ENCODE results near the gene CNTRL.
A peak's percentile ranks its signal among the peaks of the same experiment; 100 is the strongest.
"Not testable (repeated sequence)": the region's sequence is repeated elsewhere in the genome, so short reads cannot be mapped to it uniquely, and the experiment has no call there.

The CNTRL gene

DNA sequence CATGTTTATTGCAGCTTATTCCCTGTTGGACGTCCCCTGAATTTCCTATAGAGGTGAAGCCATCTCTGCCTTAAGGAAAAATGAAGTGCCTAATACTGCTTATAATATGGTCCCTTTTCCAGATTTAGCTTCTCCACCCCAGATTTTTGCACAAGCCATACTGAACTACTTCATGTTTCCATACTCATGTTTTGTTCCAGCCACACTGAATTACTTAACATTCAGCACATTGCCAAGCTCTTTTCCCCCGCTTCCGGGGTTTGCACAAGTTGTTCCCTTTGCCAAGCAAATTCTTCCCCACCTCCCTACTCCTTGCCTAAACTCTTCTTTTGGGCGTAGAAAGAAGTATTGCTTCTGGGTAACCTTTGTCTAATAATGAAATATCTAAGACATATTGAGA lies 1.7 kb upstream of the CNTRL start:
- peak; percentile 25 for DNase-seq

DNA sequence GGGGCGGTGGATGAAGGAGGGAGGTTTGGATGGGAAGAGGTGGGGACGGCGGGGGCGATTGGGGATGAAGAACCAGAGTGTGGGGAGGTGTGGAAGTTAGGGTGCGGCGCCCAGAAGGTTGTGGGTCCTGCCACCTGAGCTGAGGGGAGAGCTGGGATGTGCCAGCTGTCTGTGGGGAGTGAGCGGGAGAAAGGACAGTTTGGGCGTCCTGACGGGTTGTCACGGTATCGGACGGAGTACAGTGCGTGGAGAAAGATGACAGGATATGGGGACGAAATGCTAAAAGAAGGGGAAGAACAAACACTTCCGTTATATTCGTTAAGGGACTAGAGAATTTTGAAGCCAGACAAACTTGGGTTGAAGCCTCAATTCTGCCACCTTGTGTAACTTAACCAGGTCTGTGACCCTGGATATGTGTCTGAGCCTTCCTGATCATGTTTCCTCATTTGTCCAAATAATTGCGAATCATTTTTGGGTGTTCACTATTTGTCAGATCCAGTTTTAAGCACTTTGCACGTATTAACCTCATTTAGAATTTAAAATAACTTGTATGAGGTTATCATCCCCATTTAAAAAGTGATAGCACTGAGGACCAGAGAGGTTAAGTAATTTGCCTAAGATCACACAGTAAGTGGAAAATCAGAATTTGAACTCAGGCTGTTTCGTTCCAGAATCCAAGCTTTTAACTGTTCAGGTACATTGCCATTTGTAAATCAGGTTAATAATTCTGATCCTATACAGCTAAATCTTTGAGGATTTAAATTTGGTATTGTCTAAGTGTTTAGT lies 689 bp downstream of the CNTRL start:
- DNase-seq, result peak; percentile 58

DNA sequence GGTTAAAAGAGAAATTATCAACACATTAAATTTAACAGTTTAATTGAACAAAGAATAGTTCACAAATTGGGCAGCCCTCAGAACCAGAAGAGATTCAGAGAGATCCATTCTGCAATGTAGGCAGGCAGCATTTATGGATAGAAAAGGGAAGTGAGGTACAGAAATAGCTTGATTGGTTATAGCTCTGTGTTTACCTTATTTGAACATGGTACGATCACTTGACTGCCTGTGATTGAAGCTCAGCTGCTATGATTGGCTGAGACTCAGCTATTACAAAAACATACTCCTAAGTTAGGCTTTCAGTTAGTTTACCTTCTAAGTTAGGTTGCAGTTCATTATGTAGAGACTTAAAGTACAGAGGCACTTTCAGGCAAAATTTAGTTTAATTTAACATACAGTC lies 7.3 kb downstream of the CNTRL start:
- no peak for DNase-seq

DNA sequence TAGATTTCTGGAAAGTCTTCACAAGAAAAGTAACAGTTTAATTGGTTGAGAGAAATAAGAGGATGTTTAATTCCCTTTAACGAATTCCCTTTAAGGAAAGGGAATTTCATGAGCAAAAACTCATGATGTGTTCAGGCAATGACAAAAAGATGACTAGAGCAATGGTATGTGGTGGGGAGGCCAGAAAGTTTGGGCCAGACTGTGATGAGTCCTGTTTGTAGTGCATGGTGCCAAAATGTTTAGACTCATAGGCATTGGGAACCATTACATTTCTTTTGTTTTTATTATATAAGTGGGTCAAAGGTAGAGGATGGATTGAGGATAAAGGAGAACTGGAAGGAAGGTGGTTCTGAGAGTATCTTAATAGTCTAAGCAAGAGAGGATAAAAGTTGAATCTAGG lies 10.9 kb downstream of the CNTRL start:
- DNase-seq, result no peak

DNA sequence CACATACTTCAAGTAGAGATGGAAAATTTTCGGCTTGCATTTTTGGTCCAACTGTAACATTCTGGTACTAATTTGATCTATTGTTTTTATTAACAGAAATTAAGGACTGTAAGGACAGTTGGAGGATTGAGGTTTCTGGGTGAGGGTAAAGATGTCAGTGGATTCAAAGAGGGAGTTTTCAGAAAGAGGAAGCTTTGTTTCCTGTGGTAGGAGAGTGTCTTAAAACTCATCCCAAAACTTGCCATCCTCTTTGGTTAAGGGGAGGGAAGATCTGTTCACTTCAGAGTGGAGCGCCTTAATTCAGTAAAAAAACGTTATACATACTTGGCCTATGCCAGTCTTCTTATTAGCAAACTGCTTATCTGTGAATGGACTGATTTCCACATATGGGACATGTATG lies 13.8 kb downstream of the CNTRL start:
- DNase-seq, result no peak

DNA sequence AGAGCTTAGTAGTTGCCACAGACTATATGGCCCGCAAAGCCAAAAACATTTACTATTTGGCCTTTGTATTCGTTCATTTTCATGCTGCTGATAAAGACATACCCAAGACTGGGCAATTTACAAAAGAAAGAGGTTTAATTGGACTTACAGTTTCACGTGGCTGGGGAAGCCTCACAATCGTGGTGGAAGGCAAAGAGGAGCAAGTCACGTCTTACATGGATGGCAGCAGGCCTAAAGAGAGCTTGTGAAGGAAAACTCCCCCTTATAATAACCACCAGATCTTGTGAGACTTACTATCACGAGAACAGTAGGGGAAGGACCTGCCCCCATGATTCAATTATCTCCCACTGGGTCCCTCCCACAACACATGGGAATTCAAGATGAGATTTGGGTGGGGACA lies 16.0 kb downstream of the CNTRL start:
- not testable (repeated sequence) for DNase-seq

DNA sequence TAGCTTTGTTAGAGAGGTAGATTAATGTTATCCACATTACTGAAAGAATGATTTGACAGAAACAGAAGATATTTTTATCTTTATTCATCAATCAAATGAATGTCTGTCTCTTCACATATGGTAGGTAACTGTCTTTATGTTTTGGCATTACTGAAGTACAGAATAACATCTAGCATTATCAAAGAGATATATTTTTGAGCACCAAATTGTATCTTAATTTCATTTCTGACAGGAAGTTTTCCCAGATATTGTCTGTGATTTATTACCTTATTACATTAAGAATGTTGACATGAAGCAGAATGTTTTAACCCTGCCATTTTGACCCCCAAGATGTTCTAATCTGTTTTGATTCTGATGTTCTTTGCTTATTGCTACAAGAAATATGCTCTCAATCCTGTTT lies 20.3 kb downstream of the CNTRL start:
- no peak for DNase-seq

DNA sequence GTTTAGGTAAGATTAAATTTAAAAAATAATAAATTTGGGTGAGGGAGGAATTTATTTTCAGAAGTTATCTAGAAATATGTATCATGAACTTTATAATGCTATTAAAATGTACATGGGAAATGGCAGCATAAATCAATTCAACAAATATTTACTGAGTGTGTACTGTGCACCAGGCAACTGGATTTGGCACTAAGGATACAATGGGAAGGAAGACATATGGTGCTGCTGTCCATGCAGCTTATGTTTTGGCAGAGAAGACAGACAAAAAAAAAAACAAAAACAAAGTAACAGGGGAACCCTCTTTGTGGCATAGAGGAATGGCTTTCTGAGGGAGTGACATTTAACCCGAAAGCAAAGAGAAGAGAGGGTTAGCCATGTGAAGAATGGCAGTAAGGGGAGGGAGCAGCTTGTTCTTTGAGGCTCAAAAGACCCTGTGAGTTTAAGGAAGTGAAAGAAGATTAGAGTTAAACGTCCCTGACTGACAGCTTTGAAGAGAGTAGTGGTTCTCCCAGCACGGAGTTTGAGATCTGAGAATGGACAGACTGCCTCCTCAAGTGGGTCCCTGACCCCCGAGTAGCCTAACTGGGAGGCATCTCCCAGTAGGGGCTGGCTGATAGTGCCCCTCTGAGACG lies 23.9 kb downstream of the CNTRL start:
- no peak for DNase-seq

DNA sequence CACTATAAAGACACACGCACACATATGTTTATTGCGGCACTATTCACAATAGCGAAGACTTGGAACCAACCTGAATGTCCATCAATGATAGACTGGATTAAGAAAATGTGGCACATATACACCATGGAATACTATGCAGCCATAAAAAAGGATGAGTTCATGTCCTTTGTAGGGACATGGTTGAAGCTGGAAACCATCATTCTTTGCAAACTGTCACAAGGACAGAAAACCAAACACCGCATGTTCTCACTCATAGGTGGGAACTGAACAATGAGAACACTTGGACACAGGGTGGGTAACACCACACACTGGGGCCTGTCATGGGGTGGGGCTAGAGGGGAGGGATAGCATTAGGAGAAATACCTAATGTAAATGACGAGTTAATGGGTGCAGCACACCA lies 29.3 kb downstream of the CNTRL start:
- DNase-seq, result not testable (repeated sequence)

DNA sequence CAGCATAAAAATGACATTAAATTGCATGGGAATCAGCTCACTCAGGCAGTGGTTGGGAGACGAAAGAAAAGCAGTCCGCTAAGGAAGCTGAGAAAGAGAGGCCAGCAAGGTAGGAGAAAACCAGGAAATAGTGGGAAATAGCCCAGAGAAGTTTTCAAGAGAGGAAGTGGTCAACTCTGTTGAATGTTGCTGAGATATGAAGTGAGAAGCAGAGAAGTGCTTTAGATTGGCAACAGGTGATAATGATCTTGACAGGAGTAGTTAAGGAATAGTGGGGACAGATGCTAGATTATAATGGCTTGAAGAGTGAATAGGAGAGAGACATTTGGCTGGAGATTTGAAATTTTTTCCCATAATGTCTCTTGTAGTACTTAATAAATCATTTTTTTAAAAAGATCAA lies 30.8 kb downstream of the CNTRL start:
- DNase-seq, result no peak

DNA sequence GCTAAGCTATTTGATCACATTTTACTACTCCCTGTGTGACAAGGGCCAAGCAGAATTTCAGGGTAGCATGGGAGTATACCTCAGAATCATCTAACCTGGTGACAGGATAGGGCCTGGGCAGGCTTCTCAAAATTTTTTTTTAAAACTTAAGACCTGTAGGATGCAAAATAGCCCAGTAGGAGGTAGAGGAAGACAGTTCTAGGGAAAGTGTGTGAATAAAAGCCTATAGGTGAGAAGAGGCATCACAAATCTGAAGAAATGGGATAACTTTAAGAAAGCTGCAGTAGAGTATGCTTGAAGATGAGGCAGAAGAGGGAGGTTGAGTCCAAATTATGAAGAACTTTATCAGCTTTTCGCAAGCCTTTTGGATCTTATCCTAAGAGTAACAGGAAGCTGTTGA lies 32.3 kb downstream of the CNTRL start:
- DNase-seq, result no peak

DNA sequence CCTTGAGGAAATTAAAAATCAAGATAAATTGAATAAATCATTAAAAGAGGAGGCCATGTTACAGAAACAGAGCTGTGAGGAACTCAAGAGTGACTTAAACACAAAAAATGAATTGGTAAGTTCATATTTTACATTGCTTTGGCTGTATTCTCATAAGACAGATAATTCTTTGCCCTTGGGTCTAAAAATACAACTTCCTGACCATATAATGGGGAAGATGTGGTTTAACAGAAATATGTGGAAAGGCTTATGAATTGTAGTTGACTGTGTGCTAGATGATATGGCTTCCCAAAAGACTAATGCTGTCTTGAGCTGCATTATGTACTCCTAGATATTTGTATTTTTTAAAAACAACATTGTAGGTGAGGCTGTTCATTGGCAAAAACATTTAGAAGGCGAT lies 33.1 kb downstream of the CNTRL start:
- no peak for DNase-seq

DNA sequence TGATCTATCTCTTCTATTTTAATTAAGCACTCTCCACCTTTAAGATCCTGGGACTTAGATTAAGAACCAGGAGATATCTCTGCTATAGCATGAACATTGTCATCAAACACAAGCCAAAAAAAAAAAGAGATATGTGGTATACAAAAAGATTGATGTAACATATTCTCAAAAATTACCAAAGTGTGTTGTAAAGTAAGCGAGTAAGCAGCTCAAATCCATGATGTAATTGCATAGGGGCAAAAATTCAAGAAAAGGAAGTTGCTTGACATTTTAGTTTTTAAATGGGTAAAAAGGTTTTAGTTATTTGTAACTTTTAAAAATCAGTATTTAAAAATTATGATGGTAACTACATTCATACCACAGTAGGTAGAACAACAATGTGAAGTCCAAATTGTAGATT lies 40.7 kb downstream of the CNTRL start:
- no peak for DNase-seq

DNA sequence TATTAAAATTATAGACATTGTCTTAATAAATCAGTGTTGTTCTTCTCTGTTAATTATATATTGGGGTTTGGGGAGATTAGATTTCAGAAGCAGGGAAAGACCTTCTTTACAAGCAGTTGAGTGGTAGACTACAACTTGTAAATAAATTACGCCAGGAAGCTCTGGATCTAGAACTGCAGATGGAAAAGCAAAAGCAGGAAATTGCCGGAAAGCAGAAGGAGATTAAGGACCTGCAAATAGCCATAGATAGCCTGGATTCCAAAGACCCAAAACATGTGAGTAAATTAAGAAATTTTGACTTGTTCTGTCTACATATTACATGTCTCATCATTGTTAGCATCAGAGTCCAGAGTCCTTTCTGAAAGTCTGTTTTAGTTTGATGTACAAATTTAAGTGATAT lies 43.5 kb downstream of the CNTRL start:
- no peak for DNase-seq

DNA sequence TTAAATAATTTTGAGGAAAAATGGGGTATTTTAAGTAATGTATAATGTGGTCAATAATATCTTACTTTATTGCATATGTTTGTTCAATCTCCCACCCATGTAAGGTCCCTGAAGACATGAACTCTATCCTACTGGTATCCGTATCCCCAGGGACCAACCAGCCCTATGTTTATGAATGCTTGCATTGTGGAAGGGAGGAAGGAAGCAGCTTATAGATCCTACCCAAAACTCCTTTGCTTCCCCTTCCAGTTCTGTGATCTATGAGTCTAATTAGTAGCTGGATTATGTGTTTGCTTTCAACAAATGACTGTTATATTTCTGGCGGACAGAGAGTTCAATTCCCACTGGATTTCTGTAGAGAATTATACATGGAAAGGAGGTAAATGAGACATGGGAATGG lies 45.6 kb downstream of the CNTRL start:
- no peak for DNase-seq

DNA sequence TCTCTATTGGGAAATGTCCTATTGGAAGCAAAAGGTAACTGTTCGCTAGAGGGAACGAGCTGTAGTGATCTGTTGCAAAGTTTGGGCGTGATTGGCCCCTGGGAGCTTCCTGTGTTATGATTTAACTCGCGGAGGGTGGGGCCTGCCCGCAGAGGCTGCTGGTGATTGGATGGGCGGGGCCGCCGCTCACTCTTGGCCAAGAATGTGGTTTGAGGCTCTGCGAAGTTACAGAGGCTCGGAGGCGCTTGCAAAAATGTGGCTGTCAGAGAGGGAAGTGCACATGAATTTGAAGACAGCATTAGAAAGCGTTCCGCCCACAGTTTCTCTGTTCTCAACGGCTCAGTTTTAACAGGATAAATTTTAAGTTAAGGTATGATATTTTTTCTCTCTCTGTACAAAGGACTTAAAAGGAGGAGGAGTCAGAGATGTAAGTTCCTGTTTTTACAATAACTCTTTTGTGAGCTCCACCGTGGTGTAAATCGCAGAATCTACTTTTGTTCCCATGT lies 46.9 kb downstream of the CNTRL start:
- peak; percentile 90 for DNase-seq

DNA sequence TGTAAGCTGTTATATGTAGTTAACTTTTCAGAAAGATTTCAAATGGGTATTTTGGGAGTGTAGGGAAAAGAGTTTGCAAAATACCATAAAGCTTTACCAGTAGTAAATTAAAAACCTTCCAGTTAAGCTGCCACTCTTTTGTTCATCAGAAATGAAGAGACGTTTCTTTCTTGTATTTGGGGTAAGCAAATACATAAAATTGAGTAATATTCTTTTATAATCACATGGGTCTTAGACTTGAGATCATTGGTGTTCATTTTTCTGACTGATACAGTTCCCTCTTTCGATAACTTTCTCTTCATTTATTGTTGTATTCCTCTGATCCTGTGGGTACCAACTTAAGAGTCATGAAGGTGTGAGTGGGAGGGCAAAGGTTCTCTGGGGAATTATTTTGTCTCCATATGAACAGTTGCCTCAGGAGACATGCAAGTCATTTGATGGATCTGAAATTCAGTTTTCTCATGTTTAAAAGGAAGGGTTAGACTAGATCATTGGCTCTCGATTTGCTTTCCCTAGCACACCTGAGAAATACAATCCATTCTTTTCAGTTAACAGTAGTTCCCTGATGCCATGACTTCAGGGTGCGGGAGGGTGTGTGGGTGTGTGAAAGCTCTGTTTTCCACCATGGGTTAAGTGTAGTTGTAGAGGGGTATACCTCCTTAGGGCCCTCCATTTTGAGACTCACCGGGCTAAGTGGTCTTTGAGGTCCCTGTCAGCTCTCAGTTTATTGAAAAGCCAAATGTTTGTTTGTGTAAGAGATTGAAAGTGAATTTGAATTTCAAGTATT lies 47.7 kb downstream of the CNTRL start:
- no peak for DNase-seq

DNA sequence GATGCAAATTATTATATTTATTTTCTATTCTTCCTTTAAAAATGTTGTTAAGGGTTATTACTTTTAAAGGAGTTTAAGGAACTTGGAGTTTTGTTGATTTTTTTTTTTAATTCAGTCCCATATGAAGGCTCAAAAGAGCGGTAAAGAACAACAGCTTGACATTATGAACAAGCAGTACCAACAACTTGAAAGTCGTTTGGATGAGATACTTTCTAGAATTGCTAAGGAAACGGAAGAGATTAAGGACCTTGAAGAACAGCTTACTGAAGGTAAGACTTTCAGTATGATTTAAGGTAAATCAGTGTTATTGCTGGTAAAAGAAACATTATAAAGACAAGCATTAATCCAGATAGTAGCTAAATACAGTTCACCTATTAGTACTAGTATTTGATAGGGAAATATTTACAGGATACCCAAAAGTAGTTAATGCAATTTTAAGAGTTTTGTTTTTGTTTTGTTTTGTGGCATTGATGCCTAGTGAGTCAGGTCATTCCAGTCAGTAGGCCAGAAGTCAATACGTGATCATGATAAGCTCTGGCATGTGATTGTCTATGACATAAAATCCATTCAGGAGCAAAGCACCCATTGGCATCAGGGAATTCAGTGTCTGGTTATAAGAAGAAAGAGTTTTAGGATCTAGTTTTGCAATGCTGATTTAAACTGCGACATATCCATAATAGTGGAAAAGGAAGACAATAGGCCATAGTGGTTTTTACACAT lies 49.2 kb downstream of the CNTRL start:
- DNase-seq, result no peak

DNA sequence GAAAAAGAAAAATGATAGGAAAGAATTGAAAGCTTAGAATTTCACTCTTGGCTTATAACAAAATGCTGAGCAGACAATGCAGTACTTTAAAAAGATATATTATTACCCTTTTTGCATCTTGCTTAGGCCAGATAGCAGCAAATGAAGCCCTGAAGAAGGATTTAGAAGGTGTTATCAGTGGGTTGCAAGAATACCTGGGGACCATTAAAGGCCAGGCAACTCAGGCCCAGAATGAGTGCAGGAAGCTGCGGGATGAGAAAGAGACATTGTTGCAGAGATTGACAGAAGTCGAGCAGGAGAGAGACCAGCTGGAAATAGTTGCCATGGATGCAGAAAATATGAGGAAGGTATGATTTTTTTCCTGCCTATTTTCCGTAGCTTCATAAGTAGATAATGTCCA lies 50.8 kb downstream of the CNTRL start:
- no peak for DNase-seq

DNA sequence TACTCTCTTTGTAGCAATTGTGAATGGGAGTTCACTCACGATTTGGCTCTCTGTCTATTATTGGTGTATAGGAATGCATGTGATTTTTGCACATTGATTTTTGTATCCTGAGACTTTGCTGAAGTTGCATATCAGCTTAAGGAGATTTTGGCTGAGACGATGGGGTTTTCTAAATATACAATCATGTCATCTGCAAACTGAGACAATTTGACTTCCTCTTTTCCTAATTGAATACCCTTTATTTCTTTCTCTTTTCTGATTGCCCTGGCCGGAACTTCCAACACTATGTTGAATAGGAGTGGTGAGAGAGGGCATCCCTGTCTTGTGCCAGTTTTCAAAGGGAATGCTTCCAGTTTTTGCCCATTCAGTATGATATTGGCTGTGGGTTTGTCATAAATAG lies 54.6 kb downstream of the CNTRL start:
- DNase-seq, result not testable (repeated sequence)

DNA sequence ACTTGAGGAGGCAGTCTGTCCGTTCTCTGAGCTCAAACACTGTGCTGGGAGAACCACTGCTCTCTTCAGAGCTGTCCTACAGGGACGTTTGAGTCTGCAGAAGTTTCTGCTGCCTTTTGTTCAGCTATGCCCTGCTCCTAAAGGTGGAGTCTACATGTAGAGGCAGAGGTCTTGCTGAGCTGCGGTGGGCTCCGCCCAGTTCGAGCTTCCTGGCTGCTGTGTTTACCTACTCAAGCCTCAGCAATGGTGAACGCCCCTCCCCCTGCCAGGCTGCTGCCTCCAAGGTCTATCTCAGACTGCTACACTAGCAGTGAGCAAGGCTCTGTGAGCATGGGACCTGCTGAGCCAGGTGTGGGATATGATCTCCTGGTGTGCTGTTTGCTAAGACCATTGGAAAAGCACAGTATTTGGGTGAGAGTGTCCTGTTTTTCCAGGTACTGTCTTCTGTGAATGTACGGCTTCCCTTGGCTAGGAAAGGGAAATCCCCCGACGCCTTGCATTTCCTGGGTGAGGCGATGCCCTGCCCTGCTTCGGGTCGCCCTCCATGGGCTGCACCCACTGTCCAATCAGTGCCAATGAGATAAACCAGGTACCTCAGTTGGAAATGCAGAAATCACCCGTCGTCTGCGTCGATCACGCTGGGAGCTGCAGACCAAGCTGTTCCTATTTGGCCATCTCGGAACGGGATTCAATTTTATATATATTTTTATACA lies 58.5 kb downstream of the CNTRL start:
- no peak for DNase-seq

DNA sequence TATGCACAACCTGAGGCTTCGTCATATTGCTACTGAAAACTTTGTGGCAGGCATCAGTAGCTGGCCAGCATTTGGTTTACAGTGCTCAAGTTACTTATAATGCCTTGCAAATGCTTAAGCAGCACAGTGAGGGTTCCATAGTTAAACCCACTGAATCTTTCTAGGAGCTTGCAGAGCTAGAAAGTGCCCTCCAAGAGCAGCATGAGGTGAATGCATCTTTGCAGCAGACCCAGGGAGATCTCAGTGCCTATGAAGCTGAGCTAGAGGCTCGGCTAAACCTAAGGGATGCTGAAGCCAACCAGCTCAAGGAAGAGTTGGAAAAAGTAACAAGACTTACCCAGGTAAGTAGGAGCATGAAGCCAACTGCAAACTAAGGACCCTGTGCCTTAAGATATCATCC lies 60.9 kb downstream of the CNTRL start:
- DNase-seq, result no peak

DNA sequence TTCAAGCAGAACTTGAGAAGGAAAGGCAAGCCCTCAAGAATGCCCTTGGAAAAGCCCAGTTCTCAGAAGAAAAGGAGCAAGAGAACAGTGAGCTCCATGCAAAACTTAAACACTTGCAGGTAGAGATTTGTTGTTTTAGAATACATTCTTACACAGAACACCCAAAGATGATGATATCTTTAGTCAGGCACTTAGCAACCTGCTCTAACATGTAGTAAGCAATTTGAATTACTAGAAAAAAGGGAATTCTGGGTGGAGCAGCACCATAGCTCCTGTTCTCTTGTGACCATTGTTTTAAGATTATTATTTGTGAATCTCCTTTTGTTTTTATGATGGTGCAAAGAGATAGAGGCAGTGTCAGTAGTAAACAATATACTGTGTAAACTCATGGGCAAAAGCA lies 63.8 kb downstream of the CNTRL start:
- DNase-seq, result no peak

Measured in DMS79 treated with DMSO at 0.1 percent for 48 hours (cell line).